ENCODE data around the gene ACTN4.

- TF ChIP-seq CTCF (IDR thresholded peaks at IDR 0.05; ENCODE audit: low read depth, low read length): no peak
- TF ChIP-seq POLR2A (IDR thresholded peaks at IDR 0.05; ENCODE audit: extremely low read depth, insufficient read length): no peak
- TF ChIP-seq MAX (IDR thresholded peaks at IDR 0.05; ENCODE audit: low read depth, low read length): no peak
These were observed 30.9 kb downstream of the ACTN4 start for GRCh38 chr19:38678217-38678890.

All from NB4 (cell line).